Right cardiac atrium (tissue), 5 donors: Measurements from ENCODE around the gene AGBL3. TPM values are rescaled to one million over a fixed set of nuclear protein-coding genes. Genes with fewer than 3 reads are reported as not detected.

Experiments
- ATAC-seq, 2 donors: fragments of 200-7000 bp; cut with Tn5 transposase; one replicate each; pipeline versions ENCODE4 v1.8.0 to v1.9.1; 2020; ENCODE audit warnings: moderate library complexity in 2 of 2, mild to moderate bottlenecking in 1 of 2
- DNase-seq, 3 donors: peaks; one replicate each; pipeline ENCODE4 v3.0.0-alpha.2; 2020
- H3K27ac ChIP-seq: one replicate; pipeline ENCODE4 v1.5.1; 2013; ENCODE audit warnings: mild to moderate bottlenecking, low read length, control low read depth, moderate library complexity
- H3K27me3 ChIP-seq: one replicate; pipeline ENCODE4 v1.6.1; 2013; ENCODE audit not compliant: control insufficient read depth, insufficient read depth
- H3K4me1 ChIP-seq: one replicate; pipeline ENCODE4 v1.6.1; 2013; ENCODE audit warnings: low read length; ENCODE audit not compliant: control insufficient read depth, insufficient read depth
- H3K4me3 ChIP-seq: one replicate; pipeline ENCODE4 v1.5.1; 2013; ENCODE audit warnings: low read length, control low read depth
- H3K9me3 ChIP-seq: one replicate; pipeline ENCODE4 v1.6.1; 2013; ENCODE audit warnings: low read length; ENCODE audit not compliant: control insufficient read depth
- WGBS: extraction: QIAGEN DNeasy Blood & Tissue Kit; methylation state at CpG from one replicate; pipeline ENCODE4 v1.1.7; 2013; 5-methylcytosine and 5-hydroxymethylcytosine counted together
- intact Hi-C, 4 donors: fragments of 100-400 bp; cut with DNase I; formaldehyde crosslinking; loops; one replicate each; pipeline versions ENCODE4 v1.11.0 to v1.14.0; 2022 to 2023
- long read RNA-seq, 4 donors: library from polyadenylated mRNA; unstranded; transcript quantifications; one replicate each; pipeline ENCODE4 v2.0.0, GENCODE V29; 2020 to 2021
- polyA plus RNA-seq: library from polyadenylated mRNA; stranded (reverse); fragments of 200-250 nt; gene quantifications from one replicate; pipeline ENCODE4 v1.2.3, GENCODE V29; 2013
- total RNA-seq, 4 donors: library from RNA; stranded (reverse); fragmentation: NEBNext Ultra II Directional; extraction: Animal tissue kit (Norgen Biotek cat#: 25700); gene quantifications; one replicate each; pipeline ENCODE4 v1.2.1, GENCODE V29; 2021
- donor health status: healthy with polysubstance abuse.
- donor health status: DM: no; HTN: yes; CAD: no.
- donor health status: DM: no; HTN: no; CAD: no.
- donor health status: DM: no; HTN: yes; CAD: no; lungs with severe emphysema.
- donor health status: DM: yes; HTN: yes; CAD: no.

Gene AGBL3
- 1 to 10 TPM; 1.2 to 3.4 (median 1.8) TPM for total RNA-seq
- polyA plus RNA-seq = 0.81 TPM
- long read RNA-seq, donor 1, partial matches to known transcripts = 2 of 3 reads
- long read RNA-seq, donor 1, other reads (novel, unspliced or antisense) = 1 of 3 reads
- long read RNA-seq, donor 2, partial matches to known transcripts = 0 of 5 reads
- long read RNA-seq, donor 2, other reads (novel, unspliced or antisense) = 4 of 5 reads
- long read RNA-seq, donor 3, partial matches to known transcripts = 1 of 13 reads
- long read RNA-seq, donor 3, other reads (novel, unspliced or antisense) = 10 of 13 reads
- long read RNA-seq, donor 4, partial matches to known transcripts = 0 of 2 reads
- long read RNA-seq, donor 4, other reads (novel, unspliced or antisense) = 2 of 2 reads

DNA sequence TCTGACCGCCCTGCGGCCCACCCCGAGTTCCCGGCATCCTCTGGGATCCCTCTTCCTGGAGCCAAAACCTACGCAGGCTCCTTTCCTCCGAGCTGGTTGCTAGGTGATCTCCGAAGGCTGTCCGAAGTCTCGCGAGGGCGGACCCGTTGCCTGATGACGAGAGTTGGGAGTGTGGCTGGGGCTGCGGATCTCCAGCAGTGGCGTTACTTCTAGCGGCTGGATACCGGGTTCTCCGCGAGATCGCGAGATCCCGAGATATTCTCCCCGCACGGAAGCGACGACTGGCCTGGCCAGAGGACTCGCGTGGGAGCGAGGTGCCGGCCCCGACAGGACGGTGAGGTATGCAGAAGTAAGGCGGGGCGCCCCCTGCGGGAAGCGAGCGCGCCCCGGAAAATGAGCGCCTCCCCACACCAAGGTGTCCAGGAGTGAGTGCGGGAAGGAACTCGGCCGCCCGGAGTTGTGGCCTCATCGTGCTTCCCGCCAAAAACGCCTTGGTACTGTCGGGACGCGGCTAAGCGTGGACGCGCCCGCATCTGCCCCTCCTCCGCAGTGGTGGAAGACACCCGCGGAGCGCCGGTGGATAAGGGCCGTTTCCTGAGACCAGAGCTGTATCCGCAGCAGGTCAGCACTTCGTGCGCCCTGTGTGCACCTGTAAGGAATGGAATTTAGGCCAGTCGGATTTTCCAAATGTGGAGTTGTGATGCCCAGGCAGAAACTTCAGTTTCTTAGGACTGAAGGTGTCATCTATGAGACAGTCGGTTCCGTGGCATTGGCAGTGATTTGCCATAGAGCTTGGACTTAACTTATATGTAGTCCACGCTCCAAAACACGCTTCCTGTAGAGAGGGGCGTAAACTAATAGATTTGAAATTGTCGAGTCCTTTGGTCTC lies at the start of gene AGBL3:
Gene AGBL3, plus strand, starts transcription at position 146 of the 889 bp plus-strand sequence. CDS start 1,426 bp downstream, outside the sequence.
- peak within 1 kb of the TSS; percentile 93 for H3K27ac ChIP-seq
- under 1% methylated on average over 70 of the region's 70 CpGs for WGBS
- no peaks in the 10 kb centered on the region for H3K4me1 ChIP-seq
- peak; percentile 98 to 99 (median 98) for DNase-seq
- H3K4me3 ChIP-seq = peak within 1 kb of the TSS; percentile 79
- H3K9me3 ChIP-seq = no peaks in the 10 kb centered on the region
- intact Hi-C loops = loop anchor here in 2 of 4 donors (5.0 to 10.0 kb wide), 2 partner anchors 178 to 181 kb away; no protein-coding TSS in a partner anchor
- ATAC-seq = peak; percentile 99
- H3K27me3 ChIP-seq = no peaks in the 10 kb centered on the region

DNA sequence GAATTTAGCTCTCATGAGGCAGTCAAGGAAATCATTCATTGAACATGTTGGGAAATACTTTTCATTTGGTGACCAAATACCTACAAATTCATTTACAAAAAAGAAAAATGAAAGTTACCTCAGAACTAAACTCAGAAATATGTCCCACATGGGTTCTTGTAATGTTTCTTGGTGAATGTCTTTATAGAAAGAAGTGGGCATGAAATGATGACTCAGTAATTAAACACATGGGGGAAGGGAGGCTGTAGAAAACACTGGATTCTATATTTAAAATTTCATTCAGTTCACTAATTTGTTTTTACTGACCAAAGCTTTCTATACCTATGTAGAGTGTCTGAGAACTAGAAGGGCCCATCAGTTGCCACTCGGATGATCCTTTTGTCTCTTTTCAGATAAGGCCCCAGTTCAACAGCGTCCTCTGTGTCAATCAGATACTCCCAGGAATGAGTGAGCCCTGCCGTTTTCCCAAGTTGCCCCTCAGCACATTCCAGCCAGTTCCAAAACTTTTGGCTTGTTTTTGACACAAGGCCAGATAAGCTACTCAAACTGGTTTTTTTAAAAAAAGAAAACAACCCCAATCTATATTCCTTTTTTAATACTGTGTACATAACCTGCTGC lies 49.3 kb upstream of the AGBL3 start:
- peak overlapping the region; percentile 49 for H3K27ac ChIP-seq
- H3K9me3 ChIP-seq = no peaks in the 10 kb centered on the region
- ATAC-seq = no peak
- DNase-seq = no peak
- 42% methylated on average over 3 of the region's 3 CpGs for WGBS
- no peak overlapping the region for H3K4me3 ChIP-seq
- intact Hi-C loops = loop anchor here in 3 of 4 donors (5.0 to 10.0 kb wide), 3 partner anchors 45 to 152 kb away; no protein-coding TSS in a partner anchor
- H3K4me1 ChIP-seq = peaks cover 22% of the 10 kb centered on the region
- no peaks in the 10 kb centered on the region for H3K27me3 ChIP-seq

DNA sequence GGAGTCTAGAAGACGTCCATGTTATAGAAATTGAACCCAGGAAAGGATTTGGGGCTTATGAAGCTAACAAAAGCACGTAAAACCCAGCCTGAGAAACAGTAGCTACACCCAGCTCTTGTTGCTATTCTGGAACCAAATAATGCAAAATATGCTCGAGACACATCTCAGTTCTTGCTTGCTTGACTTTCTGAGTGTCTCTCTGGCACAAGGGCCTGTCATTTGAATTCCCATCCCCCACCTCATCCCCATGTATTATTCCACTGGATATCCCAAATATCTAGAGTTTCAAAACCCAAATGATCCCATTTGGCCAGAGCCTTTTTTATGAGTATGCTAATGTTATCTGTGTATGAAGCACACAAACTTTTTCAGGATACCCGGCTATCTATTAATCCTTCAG lies 48.2 kb upstream of the AGBL3 start:
- H3K4me3 ChIP-seq = no peak overlapping the region
- H3K27me3 ChIP-seq = no peaks in the 10 kb centered on the region
- WGBS = 67% methylated on average over 4 of the region's 4 CpGs
- intact Hi-C loops = loop anchor here in 3 of 4 donors (5.0 to 10.0 kb wide), 3 partner anchors 46 to 153 kb away; no protein-coding TSS in a partner anchor
- H3K27ac ChIP-seq = no peak overlapping the region
- ATAC-seq (no peak), DNase-seq (no peak)
- H3K4me1 ChIP-seq = peaks cover 15% of the 10 kb centered on the region
- H3K9me3 ChIP-seq = no peaks in the 10 kb centered on the region

DNA sequence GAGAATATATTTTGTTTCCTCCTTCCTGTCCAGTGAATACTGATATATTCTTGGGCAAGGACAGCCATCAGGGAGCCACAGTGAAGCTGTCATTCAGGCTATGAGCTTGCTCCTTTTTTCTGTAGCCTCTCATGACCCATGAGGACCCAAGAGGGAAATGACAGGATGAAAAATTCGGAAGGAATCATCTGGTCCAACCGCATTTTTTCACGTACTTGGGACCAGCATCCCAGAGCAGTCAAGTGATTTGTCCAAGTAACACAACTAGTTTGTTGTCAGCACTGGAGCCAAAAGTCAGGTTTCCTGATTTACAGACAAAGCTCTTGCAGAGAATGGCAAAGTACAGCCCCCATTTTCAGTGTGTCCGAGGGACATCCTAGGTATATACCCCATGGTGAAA lies 47.2 kb upstream of the AGBL3 start:
- WGBS = 66% methylated on average over 4 of the region's 4 CpGs
- DNase-seq (no peak), ATAC-seq (no peak)
- Histone ChIP-seq H3K4me1 (peaks cover 9% of the 10 kb centered on the region), H3K27me3 (no peaks in the 10 kb centered on the region), H3K9me3 (no peaks in the 10 kb centered on the region), H3K4me3 (no peak overlapping the region), H3K27ac (peak overlapping the region; percentile 13)
- intact Hi-C loops = loop anchor here in 3 of 4 donors (5.0 to 10.0 kb wide), 3 partner anchors 47 to 154 kb away; no protein-coding TSS in a partner anchor

DNA sequence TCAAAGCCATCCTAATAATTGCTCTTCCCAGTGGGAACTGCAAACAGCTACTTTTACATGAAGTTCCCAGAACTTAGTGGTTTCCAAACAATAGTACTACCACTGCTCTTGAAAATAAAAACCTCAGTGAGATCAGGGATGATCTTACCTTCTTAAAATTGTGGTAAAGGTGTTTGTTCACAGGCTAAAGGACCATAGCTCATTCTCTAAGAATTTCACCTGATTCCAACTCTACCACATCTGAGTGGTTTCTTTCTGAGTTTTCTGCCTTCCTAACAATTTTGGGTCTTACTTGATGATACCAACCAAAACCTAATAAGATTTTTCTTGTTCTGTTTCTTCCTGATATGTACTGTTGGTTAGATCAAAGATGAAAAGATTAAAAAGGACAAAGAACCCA lies 45.6 kb upstream of the AGBL3 start:
- intact Hi-C loops = loop anchor here in 1 of 4 donors (5.0 kb wide), 1 partner anchor 248 kb away; no protein-coding TSS in a partner anchor
- no peak overlapping the region for H3K27ac ChIP-seq

DNA sequence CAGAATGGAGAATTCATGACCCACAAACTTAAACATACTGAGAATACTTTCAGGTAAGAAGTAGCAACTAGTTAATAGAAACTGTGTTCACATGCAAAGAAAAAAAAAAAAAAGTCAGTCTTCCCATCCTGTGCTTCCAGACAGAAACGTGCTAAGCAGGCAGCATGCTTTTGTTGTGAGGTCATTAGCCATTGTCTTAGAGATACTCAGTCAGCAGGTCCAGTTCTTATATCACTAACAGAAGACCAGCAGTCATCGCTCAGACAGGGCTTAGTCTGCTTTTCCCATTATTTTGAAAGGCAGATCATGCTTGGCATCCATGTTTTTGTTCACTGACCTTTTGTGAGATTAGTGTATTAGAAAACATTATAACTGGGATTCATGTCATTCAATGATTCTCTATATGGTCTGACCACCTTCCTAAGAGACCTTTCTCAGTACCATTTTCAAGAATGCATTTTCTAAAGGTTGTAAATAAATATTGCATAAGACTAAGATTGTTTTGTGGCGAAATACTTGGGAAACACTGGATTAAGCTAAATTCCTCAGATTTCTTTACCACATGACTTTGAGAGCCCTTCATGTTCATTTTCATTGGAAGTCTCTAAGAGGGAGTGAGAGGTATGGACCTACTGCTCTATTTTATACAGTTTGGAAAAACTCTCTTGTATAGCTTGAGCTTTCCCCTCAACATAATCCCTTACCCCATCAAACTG lies 45.0 kb upstream of the AGBL3 start:
- no peaks in the 10 kb centered on the region for H3K27me3 ChIP-seq
- ATAC-seq (peak in 1 of 2 donors; percentile 40), DNase-seq (no peak)
- whole genome bisulfite sequencing = 58% methylated on average over 3 of the region's 3 CpGs
- H3K4me3 ChIP-seq = no peak overlapping the region
- intact Hi-C loops = loop anchor here in 1 of 4 donors (5.0 kb wide), 1 partner anchor 249 kb away; no protein-coding TSS in a partner anchor
- H3K27ac ChIP-seq = peak overlapping the region; percentile 64
- peaks cover 9% of the 10 kb centered on the region for H3K4me1 ChIP-seq
- H3K9me3 ChIP-seq = no peaks in the 10 kb centered on the region

More for the DNA sequence above, 45.6 kb upstream of the AGBL3 start:
- Histone ChIP-seq H3K27me3 (no peaks in the 10 kb centered on the region), H3K9me3 (no peaks in the 10 kb centered on the region), H3K4me3 (no peak overlapping the region), H3K4me1 (peaks cover 9% of the 10 kb centered on the region)
- ATAC-seq = no peak
- DNase-seq = no peak

DNA sequence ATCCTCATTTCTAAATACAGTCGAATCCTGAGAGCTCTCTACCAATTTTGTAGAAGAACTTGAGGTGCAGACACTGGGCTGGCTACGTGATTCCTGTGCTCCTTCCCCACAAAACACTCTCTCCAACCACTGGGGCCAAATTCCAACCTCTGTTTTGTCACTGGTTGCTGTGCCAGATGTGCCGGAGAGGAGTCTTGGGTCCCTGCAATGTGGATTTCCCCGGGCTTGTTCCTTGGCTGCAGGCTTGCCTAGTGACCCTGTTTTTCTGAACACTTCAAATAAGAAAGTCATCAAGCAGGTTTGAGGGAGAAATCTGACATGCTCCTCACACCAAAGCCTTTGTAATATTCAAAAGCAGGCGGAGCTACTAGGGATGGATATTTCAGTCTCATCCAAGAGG lies 44.4 kb upstream of the AGBL3 start:
- WGBS = 79% methylated on average over 5 of the region's 5 CpGs
- no peak for ATAC-seq
- Histone ChIP-seq H3K27me3 (no peaks in the 10 kb centered on the region), H3K4me3 (no peak overlapping the region), H3K9me3 (no peaks in the 10 kb centered on the region), H3K4me1 (peaks cover 9% of the 10 kb centered on the region), H3K27ac (peak overlapping the region; percentile 64)
- no peak for DNase-seq
- intact Hi-C loops = loop anchor here in 1 of 4 donors (5.0 kb wide), 1 partner anchor 250 kb away; no protein-coding TSS in a partner anchor

DNA sequence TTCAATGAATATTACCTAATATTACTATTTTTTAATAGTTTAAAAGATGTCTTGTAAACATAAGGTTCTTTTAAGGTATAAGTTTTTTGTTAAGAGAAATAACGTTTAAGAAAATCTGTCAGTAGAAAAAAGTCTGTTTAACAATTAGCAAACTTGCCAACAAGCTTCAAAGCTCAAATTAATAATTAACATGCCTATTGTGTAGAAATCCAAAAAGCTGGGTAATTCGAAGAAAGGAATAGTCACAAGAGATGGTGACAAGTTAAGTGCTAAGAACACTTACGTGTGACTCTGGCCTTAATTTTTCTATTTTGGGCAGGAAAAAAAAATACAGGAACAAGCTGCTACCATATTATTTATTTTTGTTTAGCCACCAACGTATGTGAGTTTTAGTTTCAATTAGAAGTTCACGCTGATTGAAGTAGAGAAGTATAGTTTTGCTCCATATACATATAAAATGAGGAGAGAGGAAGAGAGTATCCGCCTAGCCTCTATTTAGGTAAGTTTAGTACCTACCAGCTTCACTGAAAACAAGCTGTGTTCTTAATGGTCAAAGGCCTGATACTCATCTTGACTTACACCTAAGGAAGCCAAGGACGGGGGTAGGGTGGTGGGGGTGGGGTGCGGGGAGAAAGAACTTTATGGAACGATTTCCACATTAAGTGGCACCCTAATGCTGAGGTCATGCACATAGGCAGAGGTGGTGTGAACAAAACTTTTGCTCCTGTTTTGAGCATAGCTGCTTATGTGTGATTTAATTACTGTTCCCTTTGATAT lies 43.4 kb upstream of the AGBL3 start:
- Histone ChIP-seq H3K4me3 (no peak overlapping the region), H3K4me1 (peaks cover 7% of the 10 kb centered on the region), H3K27me3 (no peaks in the 10 kb centered on the region), H3K27ac (no peak overlapping the region), H3K9me3 (no peaks in the 10 kb centered on the region)
- DNase-seq = no peak
- WGBS = 66% methylated on average over 9 of the region's 9 CpGs
- intact Hi-C loops = loop anchor here in 1 of 4 donors (5.0 kb wide), 1 partner anchor 251 kb away; no protein-coding TSS in a partner anchor
- no peak for ATAC-seq

DNA sequence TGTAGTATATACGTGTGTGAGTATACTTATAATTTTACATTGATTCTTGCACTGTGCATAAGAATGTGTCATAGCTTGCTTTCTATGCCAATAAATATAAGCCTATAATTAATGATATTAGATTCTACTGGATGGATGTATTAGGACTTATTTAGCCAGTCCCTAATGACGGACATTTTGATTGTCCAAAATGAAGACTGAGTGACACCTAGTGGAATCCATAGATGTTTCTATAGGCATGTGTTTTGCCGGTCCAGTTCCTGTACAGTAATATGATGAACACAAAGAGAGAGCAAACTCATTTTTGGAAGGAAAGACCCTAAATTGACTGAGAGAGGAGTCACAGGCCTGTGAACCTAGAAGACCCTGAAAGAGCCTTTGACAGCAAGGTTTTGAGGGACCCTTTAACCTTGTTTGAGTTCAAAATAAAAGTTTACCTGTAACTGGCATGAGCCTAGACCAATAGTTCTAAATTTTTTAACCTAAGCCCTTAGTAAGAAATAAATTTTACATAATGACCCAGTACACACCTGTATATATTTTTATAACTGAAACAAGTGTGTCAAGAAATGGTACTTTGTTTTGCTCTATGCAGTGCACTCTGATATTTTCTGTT lies 42.4 kb upstream of the AGBL3 start:
- no peak overlapping the region for H3K27ac ChIP-seq
- 40% methylated on average over 3 of the region's 3 CpGs for WGBS
- H3K9me3 ChIP-seq = no peaks in the 10 kb centered on the region
- ATAC-seq = no peak
- no peak for DNase-seq
- H3K4me3 ChIP-seq = no peak overlapping the region
- no peaks in the 10 kb centered on the region for H3K27me3 ChIP-seq
- intact Hi-C loops = loop anchor here in 1 of 4 donors (5.0 kb wide), 1 partner anchor 252 kb away; no protein-coding TSS in a partner anchor
- peaks cover 4% of the 10 kb centered on the region for H3K4me1 ChIP-seq
